ENCODE data around the gene CRYBA2. TPM values are rescaled to one million over a fixed set of nuclear protein-coding genes. Genes with fewer than 3 reads are reported as not detected.

CRYBA2 gene
- total and polyA plus RNA-seq, 2 of the 8 experiments (the other 6 are each of a cell fraction or from before 2014, with no cell fraction given) = not detected

DNA sequence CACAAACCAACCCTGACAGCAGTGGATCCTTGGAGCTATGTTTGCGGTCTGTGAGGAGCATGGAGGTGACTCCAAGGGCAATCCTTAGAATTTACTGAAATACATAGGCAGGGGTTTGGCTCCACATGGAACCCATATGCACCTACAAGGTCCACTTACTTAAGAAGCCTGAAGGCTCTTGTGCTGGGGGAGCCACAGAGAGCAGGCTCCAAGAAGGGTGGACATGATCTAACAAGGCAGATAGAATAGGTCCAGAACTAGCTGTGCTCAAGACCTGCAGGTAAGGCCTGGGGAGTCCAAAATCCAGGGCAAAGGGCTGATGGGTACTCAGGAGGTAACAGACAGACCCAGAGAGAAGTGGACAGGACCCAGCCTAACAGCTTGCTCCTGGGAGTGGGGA lies 34.9 kb downstream of the CRYBA2 start:
- Histone ChIP-seq H2BK20ac (ENCODE audit: low read length) (no peak overlapping the region), H3K4me2 (ENCODE audit: insufficient read depth in 1 of 2, low read depth in 2 of 2, low read length in 2 of 2) (peak overlapping the region; percentile 84 to 95; a peak in 2 of 4 replicates), H3K79me1 (ENCODE audit: low read depth, low read length) (no peaks in the 10 kb centered on the region), H3K9ac (replicated peaks in 1 of 4; ENCODE audit: extremely low read depth in 1 of 4, low read depth in 3 of 4, low read length in 3 of 4) (no peak overlapping the region), H2BK15ac (ENCODE audit: low read length) (0 out of 2 replicates have a peak overlapping the region, but pooled peaks have one; percentile 6), H4K8ac (ENCODE audit: extremely low read depth, insufficient read depth, low read length) (no peak overlapping the region), H3K79me2 (ENCODE audit: control insufficient read depth in 1 of 2, insufficient read depth in 2 of 2, low read length in 2 of 2) (no peaks in the 10 kb centered on the region), H4K20me1 (replicated peaks in 1 of 2; ENCODE audit: control insufficient read depth in 1 of 2, insufficient read depth in 2 of 2, low read length in 2 of 2) (peaks cover 2 to 12% of the 10 kb centered on the region in 2 experiments), H3K14ac (ENCODE audit: insufficient read length) (no peak overlapping the region), H3K23me2 (ENCODE audit: low read depth, low read length) (peaks cover 12% of the 10 kb centered on the region), H3K27ac (ENCODE audit: low read depth, low read length) (no peak overlapping the region), H3K27me3 (replicated peaks in 1 of 4; ENCODE audit: control insufficient read depth in 3 of 4, extremely low read depth in 1 of 4, insufficient read depth in 3 of 4, low read length in 3 of 4) (peaks cover 31 to 69% (median 54%) of the 10 kb centered on the region in 4 experiments), H4K91ac (replicated peaks; ENCODE audit: insufficient read length, low read length) (no peak overlapping the region), H3K4ac (replicated peaks; ENCODE audit: insufficient read length, low read depth, low read length) (no peak overlapping the region), H2BK12ac (ENCODE audit: low read depth, low read length) (no peak overlapping the region), H3K56ac (replicated peaks; ENCODE audit: insufficient read length, low read depth, low read length) (no peak overlapping the region), H3K4me1 (replicated peaks in 1 of 4; ENCODE audit: control insufficient read depth in 3 of 4, insufficient read depth in 4 of 4, low read length in 3 of 4) (peaks cover 2 to 24% (median 16%) of the 10 kb centered on the region in 4 experiments), H2AK5ac (ENCODE audit: low read depth, low read length) (0 out of 2 replicates have a peak overlapping the region, but pooled peaks have one; percentile 15), H4K5ac (ENCODE audit: insufficient read length, low read depth, low read length) (no peak overlapping the region), H3K36me3 (ENCODE audit: control insufficient read depth in 2 of 4, insufficient read depth in 4 of 4, low read length in 3 of 4) (peaks cover 0 to 15% (median 0%) of the 10 kb centered on the region in 4 experiments; a peak in 1 of 8 replicates), H3K9me3 (ENCODE audit: insufficient read depth in 2 of 2, low read depth in 1 of 2, low read length in 1 of 2) (peaks cover 0 to 2% of the 10 kb centered on the region in 2 experiments; a peak in 1 of 4 replicates), H2AFZ (ENCODE audit: low read length) (no peak overlapping the region), H3K18ac (ENCODE audit: extremely low read depth, low read length) (no peak overlapping the region), H3K23ac (ENCODE audit: insufficient read length) (no peak overlapping the region), H2BK120ac (replicated peaks; ENCODE audit: low read depth, low read length) (no peak overlapping the region), H3K4me3 (ENCODE audit: extremely low read depth in 1 of 4, insufficient read depth in 2 of 4, low read depth in 3 of 4, low read length in 4 of 4) (no peak overlapping the region; a peak in 2 of 8 replicates), H2BK5ac (ENCODE audit: low read depth, low read length) (no peak overlapping the region)
- 95% methylated on average over 1 of the region's 1 CpG; no CpG with 5 or more reads in 1 of the 2 experiments for WGBS, 2 experiments (ENCODE audit: extremely low coverage in 1 of 2, insufficient coverage in 1 of 2, insufficient read length in 1 of 2, insufficient replicate concordance in 2 of 2, low coverage in 1 of 2, low lambda C conversion rate in 2 of 2, missing lambda C conversion rate in 1 of 2)
- ChIA-PET POLR2A (ENCODE audit: partially characterized antibody) (interaction anchor here (1.1 to 1.4 kb wide), 3 partner anchors 8 to 73 kb away, joined by 3 to 4 read pairs (median 4); no protein-coding TSS in a partner anchor), CTCF (ENCODE audit: partially characterized antibody) (interaction anchor here (1.0 to 6.8 kb wide), 6 partner anchors 22 to 76 kb away, joined by 3 to 50 read pairs (median 4); no protein-coding TSS in a partner anchor)
- no peak for DNase-seq (ENCODE audit: low read depth in 1 of 2, low spot score in 2 of 2)
- FAIRE-seq = no peak
- TF ChIP-seq JUND (IDR thresholded peaks at IDR 0.05; ENCODE audit: low read length) (no peak), BRCA1 (IDR thresholded peaks at IDR 0.05; ENCODE audit: low read depth, low read length) (no peak), RBBP5 (IDR thresholded peaks at IDR 0.05; ENCODE audit: borderline replicate concordance, low read depth, low read length) (no peak), HDAC6 (IDR thresholded peaks at IDR 0.05; ENCODE audit: low read depth, low read length) (no peak), BACH1 (IDR thresholded peaks at IDR 0.05; ENCODE audit: low read length) (no peak), CTBP2 (IDR thresholded peaks at IDR 0.05; ENCODE audit: borderline replicate concordance, insufficient read depth, insufficient read length, low read length) (no peak), HDAC2 (IDR thresholded peaks at IDR 0.05; ENCODE audit: borderline replicate concordance in 1 of 2, low read depth in 2 of 2, low read length in 2 of 2) (no peak), GABPA (IDR thresholded peaks at IDR 0.05; ENCODE audit: borderline replicate concordance, insufficient read depth, low read length) (no peak), SP1 (IDR thresholded peaks at IDR 0.05; ENCODE audit: low read depth, low read length) (no peak), ASH2L (IDR thresholded peaks at IDR 0.05; ENCODE audit: low read length) (no peak), KDM1A (IDR thresholded peaks at IDR 0.05; ENCODE audit: borderline replicate concordance, low read length) (no peak), CHD2 (IDR thresholded peaks at IDR 0.05; ENCODE audit: low read length) (no peak)
- TF ChIP-seq, protein P1, sequence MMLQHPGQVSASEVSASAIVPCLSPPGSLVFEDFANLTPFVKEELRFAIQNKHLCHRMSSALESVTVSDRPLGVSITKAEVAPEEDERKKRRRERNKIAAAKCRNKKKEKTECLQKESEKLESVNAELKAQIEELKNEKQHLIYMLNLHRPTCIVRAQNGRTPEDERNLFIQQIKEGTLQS (IDR thresholded peaks at IDR 0.05; ENCODE audit: insufficient read depth, low read depth, low read length) = no peak
